T47D (cell line): ENCODE measurements around the gene LGALS3.

Source experiments
- DNase-seq, 2 experiments: peaks; one replicate each; pipeline versions ENCODE4 v3.0.0 to v3.0.0-alpha.2; 2011 to 2012; ENCODE audit warnings: low read depth in 1 of 2, low spot score in 1 of 2
- JUND ChIP-seq: IDR thresholded peaks from 2 replicates; pipeline ENCODE4 v1.6.1; 2012; ENCODE audit warnings: low read depth
- in situ Hi-C: cut with HindIII; loops from 2 replicates; pipeline ENCODE4 v1.10.0; 2016; ENCODE audit warnings: low sequenced_read_pairs, low pct_unique_long_range_greater_than_20kb

Gene LGALS3

DNA sequence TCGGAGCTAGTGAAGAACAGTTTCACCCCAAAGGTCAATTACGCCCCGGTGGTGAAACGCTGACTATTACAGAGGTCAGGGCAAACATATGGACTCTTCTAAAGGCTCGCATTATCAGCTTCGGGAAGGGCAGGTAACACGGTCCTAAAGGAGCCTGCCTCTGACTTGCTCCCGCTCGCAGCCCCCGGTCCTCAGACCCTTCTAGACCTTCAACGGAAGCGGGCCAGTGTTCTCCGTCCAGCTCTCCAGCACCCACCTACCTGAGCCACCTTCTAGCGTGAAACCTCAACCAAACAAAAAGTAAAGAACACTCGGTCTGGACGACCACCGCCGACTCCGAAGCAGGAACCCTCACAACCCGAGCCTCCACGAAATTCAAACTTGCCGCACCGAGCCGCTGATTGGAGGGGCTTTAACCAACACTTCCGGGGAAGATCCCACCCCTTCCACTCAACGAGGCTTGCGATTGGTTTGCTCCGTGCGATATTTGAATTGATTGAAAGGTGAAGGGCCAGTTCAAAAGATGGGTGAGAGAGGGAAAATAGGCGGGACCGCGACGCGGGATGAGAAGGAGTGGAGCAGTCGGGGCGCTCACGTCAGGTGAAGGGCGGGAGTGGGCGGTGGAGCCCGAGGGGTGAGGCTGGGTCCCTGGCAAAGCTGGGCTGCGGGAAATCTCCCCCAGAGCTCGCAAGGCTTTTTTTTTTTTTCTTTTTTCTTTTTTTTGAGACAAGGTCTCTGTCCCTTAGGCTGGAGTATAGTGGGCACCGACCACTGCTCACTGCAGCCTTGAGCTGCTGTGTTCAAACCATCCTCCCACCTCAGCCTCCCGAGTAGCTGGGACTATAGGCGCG lies 62.4 kb downstream of the LGALS3 start, which contains the start of gene DLGAP5:
Gene DLGAP5 (minus strand): TSS at position 383 of the 851 bp plus-strand sequence. CDS start 2,406 bp downstream, outside the sequence.
- in situ Hi-C loops, result no loop called here
- TF ChIP-seq JUND, result no peak

DNA sequence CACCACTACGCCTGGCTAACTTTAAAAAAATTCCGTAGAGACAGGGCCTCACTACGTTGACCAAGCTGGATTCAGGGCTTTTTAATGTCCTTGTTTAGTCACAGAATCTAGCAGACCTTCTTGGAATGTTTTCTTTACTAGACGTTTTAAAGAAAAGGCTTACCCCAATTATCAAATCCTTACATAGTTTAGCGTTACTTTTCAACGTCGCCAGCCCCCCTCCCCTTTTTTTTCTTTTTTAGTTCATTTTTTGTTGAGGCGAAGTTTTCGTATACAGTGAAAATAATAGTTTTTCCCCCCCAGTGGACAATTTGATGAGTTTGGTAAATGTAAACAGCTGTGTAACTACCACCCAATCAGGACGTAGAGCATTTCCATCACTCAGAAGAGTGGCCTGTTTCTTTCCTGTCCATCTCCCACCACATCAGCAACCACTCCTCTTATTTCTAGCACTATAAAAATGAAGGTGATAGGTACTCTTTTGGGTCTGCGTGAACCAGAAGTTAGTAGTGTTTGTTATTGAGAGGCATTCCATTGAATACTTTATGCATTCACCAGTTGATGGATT lies 63.1 kb downstream of the LGALS3 start:
- peak in 1 of 2 experiments; percentile 9 for DNase-seq
- in situ Hi-C loops, result no loop called here
- no peak for TF ChIP-seq JUND

More for the DNA sequence above, 62.4 kb downstream of the LGALS3 start, which contains the start of gene DLGAP5:
- peak; percentile 94 to 99 for DNase-seq

DNA sequence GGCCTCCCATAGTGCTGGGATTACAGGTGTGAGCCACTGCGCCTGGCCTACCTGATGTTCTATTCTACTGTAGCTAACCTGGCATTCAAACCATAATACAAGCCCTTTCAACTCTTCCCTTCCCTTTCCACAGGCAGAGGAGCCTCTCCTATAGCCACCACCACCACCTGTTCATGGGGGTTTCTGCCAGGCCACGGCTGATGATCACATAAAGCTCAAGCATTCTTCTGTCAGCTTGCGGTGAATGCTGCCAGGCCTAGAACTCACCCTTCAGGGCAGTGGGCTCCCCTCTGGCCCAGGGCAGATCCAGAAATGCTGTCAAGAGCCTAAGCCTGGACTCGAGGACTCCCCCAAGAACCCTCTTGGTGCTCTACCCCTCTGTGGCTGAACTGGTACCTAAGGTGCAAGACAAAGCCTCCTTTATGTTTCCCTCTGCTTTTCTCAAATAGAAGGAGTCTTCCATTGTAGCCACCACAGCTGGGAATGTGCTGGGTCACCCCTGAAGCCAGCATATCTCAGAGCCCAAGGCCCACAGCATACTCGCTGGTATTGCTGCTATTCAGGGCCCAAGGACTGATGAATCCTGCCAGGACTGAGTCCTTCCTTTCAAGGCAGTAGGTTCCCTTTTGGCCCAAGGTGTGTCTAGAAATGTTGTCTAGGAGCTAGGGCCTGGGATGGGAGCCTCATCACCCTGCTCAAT lies 65.8 kb downstream of the LGALS3 start:
- DNase-seq, result no peak
- no peak for TF ChIP-seq JUND

More for the DNA sequence above, 65.8 kb downstream of the LGALS3 start:
- in situ Hi-C loops, result no loop called here
